Testis (tissue), 2 donors: ENCODE measurements around the gene IMMP2L.

ENCODE experiments used
- POLR2A ChIP-seq: fragments of 450-650 bp; IDR thresholded peaks from one replicate; pipeline ENCODE4 v1.6.1; 2017; ENCODE audit warnings: antibody characterized with exemption, mild to moderate bottlenecking, moderate library complexity
- TF ChIP-seq, protein P1 (sequence below), 3 experiments: fragments of 450-650 bp in 2 of 3; fragments of 200-600 bp in 1 of 3; sonication (generic) in 1 of 3; IDR thresholded peaks; one replicate each; pipeline ENCODE4 v1.5.1; 2016 to 2019; ENCODE audit warnings: antibody characterized with exemption in 3 of 3, mild to moderate bottlenecking in 2 of 3, moderate library complexity in 1 of 3

DNA sequence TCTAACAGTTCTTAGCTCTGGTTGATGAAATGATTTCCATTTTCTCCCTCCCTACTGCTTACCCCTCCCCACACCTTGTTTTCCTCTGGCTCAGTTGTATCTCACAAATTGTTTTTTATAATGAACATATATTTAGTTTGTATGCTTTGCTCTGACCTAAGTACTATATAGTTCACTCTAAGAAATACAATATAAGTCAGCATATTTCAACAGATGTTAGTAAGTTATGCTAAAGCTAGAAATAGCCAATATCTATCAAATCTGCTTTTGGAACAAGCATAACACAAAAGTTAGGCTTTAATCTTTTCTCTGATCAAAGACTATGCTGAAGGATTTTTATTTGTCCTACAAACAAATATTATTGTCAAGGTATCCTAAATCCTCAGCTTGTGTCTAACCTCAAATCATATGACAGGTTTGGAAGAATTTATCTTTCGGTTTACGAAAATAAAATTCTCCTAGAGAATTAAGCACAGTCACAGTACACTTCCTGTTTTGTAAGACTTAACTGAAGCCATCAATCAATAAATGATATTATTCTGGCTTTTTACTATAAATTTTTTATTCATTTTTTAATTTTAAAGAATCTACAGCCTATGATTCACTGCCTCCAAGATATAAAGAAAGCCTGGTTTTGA, 67.0 kb downstream of the IMMP2L start:
- TF ChIP-seq, protein P1, sequence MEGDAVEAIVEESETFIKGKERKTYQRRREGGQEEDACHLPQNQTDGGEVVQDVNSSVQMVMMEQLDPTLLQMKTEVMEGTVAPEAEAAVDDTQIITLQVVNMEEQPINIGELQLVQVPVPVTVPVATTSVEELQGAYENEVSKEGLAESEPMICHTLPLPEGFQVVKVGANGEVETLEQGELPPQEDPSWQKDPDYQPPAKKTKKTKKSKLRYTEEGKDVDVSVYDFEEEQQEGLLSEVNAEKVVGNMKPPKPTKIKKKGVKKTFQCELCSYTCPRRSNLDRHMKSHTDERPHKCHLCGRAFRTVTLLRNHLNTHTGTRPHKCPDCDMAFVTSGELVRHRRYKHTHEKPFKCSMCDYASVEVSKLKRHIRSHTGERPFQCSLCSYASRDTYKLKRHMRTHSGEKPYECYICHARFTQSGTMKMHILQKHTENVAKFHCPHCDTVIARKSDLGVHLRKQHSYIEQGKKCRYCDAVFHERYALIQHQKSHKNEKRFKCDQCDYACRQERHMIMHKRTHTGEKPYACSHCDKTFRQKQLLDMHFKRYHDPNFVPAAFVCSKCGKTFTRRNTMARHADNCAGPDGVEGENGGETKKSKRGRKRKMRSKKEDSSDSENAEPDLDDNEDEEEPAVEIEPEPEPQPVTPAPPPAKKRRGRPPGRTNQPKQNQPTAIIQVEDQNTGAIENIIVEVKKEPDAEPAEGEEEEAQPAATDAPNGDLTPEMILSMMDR (IDR thresholded peaks at IDR 0.05), result no peak
- TF ChIP-seq POLR2A, result no peak
